WTC11 (cell line): ENCODE measurements around the gene ACTL7A. TPM values are rescaled to one million over a fixed set of nuclear protein-coding genes. Genes with fewer than 3 reads are reported as not detected.

Source experiments
- ELF4 ChIP-seq: sonication (generic); formaldehyde crosslinking; IDR thresholded peaks from 2 replicates; pipeline ENCODE4 v1.8.1; 2022; ENCODE audit warnings: low read depth, mild to moderate bottlenecking, moderate library complexity, missing genetic modification reagents
- ESRRA ChIP-seq: sonication (generic); formaldehyde crosslinking; IDR thresholded peaks from 2 replicates; pipeline ENCODE4 v1.8.1; 2022; ENCODE audit warnings: mild to moderate bottlenecking, missing genetic modification reagents, borderline replicate concordance
- total RNA-seq: library from RNA; stranded (reverse); gene quantifications from 3 replicates; pipeline ENCODE4 v1.2.3, GENCODE V29; 2021
- TF ChIP-seq, protein P1 (sequence below): fragments of 250-450 bp; sonication (Bioruptor Pico); IDR thresholded peaks from 2 replicates; pipeline ENCODE4 v1.9.0; 2021; ENCODE audit warnings: mild to moderate bottlenecking, borderline replicate concordance
- TF ChIP-seq, protein P2 (sequence below): sonication (generic); formaldehyde crosslinking; IDR thresholded peaks from 2 replicates; pipeline ENCODE4 v1.8.1; 2023; ENCODE audit warnings: mild to moderate bottlenecking, missing genetic modification reagents, borderline replicate concordance
- TF ChIP-seq, protein P3 (sequence below): sonication (generic); formaldehyde crosslinking; IDR thresholded peaks from 2 replicates; pipeline ENCODE4 v1.8.0; 2022; ENCODE audit warnings: mild to moderate bottlenecking, missing genetic modification reagents

ACTL7A gene
- total RNA-seq, 1 experiment from 2014 or later: not detected

DNA sequence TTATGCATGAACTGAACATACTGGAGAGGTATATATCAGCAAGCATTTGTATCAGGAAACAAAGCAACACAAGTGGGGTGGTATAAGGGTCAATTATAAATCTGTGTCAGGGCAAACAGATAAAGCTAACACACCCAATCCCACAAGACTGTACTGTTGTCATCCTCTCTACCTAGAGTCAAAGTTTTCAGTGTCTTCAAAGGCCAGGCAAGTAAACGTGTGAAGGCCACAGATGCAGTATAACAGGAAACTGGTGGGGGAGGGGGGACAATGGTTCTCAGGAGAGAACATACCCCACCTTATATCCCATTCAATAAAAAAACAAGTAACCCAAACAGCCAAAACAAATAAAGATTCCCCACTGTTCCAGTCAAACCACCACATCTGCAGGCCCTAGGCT lies 49.8 kb downstream of the ACTL7A start (continued):
- TF ChIP-seq, protein P1, sequence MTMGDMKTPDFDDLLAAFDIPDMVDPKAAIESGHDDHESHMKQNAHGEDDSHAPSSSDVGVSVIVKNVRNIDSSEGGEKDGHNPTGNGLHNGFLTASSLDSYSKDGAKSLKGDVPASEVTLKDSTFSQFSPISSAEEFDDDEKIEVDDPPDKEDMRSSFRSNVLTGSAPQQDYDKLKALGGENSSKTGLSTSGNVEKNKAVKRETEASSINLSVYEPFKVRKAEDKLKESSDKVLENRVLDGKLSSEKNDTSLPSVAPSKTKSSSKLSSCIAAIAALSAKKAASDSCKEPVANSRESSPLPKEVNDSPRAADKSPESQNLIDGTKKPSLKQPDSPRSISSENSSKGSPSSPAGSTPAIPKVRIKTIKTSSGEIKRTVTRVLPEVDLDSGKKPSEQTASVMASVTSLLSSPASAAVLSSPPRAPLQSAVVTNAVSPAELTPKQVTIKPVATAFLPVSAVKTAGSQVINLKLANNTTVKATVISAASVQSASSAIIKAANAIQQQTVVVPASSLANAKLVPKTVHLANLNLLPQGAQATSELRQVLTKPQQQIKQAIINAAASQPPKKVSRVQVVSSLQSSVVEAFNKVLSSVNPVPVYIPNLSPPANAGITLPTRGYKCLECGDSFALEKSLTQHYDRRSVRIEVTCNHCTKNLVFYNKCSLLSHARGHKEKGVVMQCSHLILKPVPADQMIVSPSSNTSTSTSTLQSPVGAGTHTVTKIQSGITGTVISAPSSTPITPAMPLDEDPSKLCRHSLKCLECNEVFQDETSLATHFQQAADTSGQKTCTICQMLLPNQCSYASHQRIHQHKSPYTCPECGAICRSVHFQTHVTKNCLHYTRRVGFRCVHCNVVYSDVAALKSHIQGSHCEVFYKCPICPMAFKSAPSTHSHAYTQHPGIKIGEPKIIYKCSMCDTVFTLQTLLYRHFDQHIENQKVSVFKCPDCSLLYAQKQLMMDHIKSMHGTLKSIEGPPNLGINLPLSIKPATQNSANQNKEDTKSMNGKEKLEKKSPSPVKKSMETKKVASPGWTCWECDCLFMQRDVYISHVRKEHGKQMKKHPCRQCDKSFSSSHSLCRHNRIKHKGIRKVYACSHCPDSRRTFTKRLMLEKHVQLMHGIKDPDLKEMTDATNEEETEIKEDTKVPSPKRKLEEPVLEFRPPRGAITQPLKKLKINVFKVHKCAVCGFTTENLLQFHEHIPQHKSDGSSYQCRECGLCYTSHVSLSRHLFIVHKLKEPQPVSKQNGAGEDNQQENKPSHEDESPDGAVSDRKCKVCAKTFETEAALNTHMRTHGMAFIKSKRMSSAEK (CRISPR knock-in tag): no peak
- no peak for TF ChIP-seq ESRRA (CRISPR knock-in tag)
- TF ChIP-seq, protein P2, sequence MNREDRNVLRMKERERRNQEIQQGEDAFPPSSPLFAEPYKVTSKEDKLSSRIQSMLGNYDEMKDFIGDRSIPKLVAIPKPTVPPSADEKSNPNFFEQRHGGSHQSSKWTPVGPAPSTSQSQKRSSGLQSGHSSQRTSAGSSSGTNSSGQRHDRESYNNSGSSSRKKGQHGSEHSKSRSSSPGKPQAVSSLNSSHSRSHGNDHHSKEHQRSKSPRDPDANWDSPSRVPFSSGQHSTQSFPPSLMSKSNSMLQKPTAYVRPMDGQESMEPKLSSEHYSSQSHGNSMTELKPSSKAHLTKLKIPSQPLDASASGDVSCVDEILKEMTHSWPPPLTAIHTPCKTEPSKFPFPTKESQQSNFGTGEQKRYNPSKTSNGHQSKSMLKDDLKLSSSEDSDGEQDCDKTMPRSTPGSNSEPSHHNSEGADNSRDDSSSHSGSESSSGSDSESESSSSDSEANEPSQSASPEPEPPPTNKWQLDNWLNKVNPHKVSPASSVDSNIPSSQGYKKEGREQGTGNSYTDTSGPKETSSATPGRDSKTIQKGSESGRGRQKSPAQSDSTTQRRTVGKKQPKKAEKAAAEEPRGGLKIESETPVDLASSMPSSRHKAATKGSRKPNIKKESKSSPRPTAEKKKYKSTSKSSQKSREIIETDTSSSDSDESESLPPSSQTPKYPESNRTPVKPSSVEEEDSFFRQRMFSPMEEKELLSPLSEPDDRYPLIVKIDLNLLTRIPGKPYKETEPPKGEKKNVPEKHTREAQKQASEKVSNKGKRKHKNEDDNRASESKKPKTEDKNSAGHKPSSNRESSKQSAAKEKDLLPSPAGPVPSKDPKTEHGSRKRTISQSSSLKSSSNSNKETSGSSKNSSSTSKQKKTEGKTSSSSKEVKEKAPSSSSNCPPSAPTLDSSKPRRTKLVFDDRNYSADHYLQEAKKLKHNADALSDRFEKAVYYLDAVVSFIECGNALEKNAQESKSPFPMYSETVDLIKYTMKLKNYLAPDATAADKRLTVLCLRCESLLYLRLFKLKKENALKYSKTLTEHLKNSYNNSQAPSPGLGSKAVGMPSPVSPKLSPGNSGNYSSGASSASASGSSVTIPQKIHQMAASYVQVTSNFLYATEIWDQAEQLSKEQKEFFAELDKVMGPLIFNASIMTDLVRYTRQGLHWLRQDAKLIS (CRISPR knock-in tag): no peak
- no peak for TF ChIP-seq ELF4
- TF ChIP-seq, protein P3, sequence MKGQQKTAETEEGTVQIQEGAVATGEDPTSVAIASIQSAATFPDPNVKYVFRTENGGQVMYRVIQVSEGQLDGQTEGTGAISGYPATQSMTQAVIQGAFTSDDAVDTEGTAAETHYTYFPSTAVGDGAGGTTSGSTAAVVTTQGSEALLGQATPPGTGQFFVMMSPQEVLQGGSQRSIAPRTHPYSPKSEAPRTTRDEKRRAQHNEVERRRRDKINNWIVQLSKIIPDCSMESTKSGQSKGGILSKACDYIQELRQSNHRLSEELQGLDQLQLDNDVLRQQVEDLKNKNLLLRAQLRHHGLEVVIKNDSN: no peak

Other genes starting within 250 kb of the ACTL7A start
- not detected in 3 replicates for gene ACTL7B, start 6.3 kb upstream of the ACTL7A start, total RNA-seq
- 27.9 to 30.5 TPM (median 29.0 TPM) in 3 replicates for gene ELP1, start 71.9 kb downstream of the ACTL7A start, total RNA-seq
- gene ABITRAM, start 72.1 kb downstream of the ACTL7A start, total RNA-seq: 4.6 to 6.5 TPM (median 6.0 TPM) in 3 replicates
- gene CTNNAL1, start 151.2 kb downstream of the ACTL7A start, total RNA-seq: 50.7 to 54.3 TPM (median 53.1 TPM) in 3 replicates